WTC11 (cell line): ENCODE measurements around the gene ZSCAN16. TPM values are rescaled to one million over a fixed set of nuclear protein-coding genes. Genes with fewer than 3 reads are reported as not detected.

Experiments used
- ATAC-seq: fragments of 200-7000 bp; cut with Tn5 transposase; 2 replicates; pipeline ENCODE4 v1.10.0; 2021; ENCODE audit warnings: mild to moderate bottlenecking, moderate library complexity
- CTCF ChIA-PET: fragments of 300-600 bp; sonication (Branson Sonifier 250); formaldehyde crosslinking; loops from one replicate; lab custom pipeline; 2021; ENCODE audit warnings: antibody characterized with exemption; lab: Charles Lee
- POLR2A ChIA-PET: fragments of 350-600 bp; sonication (Branson Sonifier 250); formaldehyde crosslinking; loops from one replicate; lab custom pipeline; 2021; ENCODE audit warnings: antibody characterized with exemption; lab: Charles Lee
- DNase-seq: peaks from one replicate; pipeline ENCODE4 v3.0.0; 2021; ENCODE audit warnings: low spot score
- H3K27ac Mint-ChIP-seq: 2 replicates; pipeline ENCODE4 v1.8.0; 2021; ENCODE audit warnings: mixed read lengths
- H3K27me3 Mint-ChIP-seq: 2 replicates; pipeline ENCODE4 v1.8.0; 2021; ENCODE audit warnings: low read depth, mild to moderate bottlenecking, moderate library complexity, mixed read lengths
- H3K36me3 Mint-ChIP-seq: 2 replicates; pipeline ENCODE4 v1.8.0; 2021; ENCODE audit warnings: mixed read lengths
- H3K4me1 Mint-ChIP-seq: 2 replicates; pipeline ENCODE4 v1.8.0; 2022; ENCODE audit warnings: mixed read lengths
- H3K4me3 Mint-ChIP-seq: 2 replicates; pipeline ENCODE4 v1.8.0; 2021; ENCODE audit warnings: mild to moderate bottlenecking, moderate library complexity, mixed read lengths
- H3K9me3 Mint-ChIP-seq: 2 replicates; pipeline ENCODE4 v1.8.0; 2021; ENCODE audit warnings: mixed read lengths
- AFF4 ChIP-seq: sonication (generic); formaldehyde crosslinking; IDR thresholded peaks from 2 replicates; pipeline ENCODE4 v1.8.1; 2023; ENCODE audit warnings: mild to moderate bottlenecking, missing genetic modification reagents, borderline replicate concordance
- AR ChIP-seq: fragments of 250-450 bp; sonication (Bioruptor Pico); IDR thresholded peaks from 2 replicates; pipeline ENCODE4 v1.9.0; 2021; ENCODE audit warnings: mild to moderate bottlenecking
- E2F5 ChIP-seq: sonication (generic); formaldehyde crosslinking; IDR thresholded peaks from 2 replicates; pipeline ENCODE4 v1.8.1; 2022; ENCODE audit warnings: mild to moderate bottlenecking, moderate library complexity, missing genetic modification reagents
- ELF4 ChIP-seq: sonication (generic); formaldehyde crosslinking; IDR thresholded peaks from 2 replicates; pipeline ENCODE4 v1.8.1; 2022; ENCODE audit warnings: low read depth, mild to moderate bottlenecking, moderate library complexity, missing genetic modification reagents
- HMGXB4 ChIP-seq: sonication (generic); formaldehyde crosslinking; IDR thresholded peaks from 2 replicates; pipeline ENCODE4 v1.8.1; 2023; ENCODE audit warnings: mild to moderate bottlenecking, moderate library complexity, missing genetic modification reagents
- IRF2 ChIP-seq: sonication (generic); formaldehyde crosslinking; IDR thresholded peaks from 2 replicates; pipeline ENCODE4 v1.8.0; 2022; ENCODE audit warnings: low read depth, missing genetic modification reagents, borderline replicate concordance
- JAZF1 ChIP-seq: fragments of 250-450 bp; sonication (Bioruptor Pico); IDR thresholded peaks from 2 replicates; pipeline ENCODE4 v1.9.0; 2021; ENCODE audit warnings: moderate library complexity, mild to moderate bottlenecking, inconsistent platforms
- NFE2L1 ChIP-seq: sonication (generic); formaldehyde crosslinking; IDR thresholded peaks from 2 replicates; pipeline ENCODE4 v1.8.1; 2023; ENCODE audit warnings: missing genetic modification reagents
- NR1H2 ChIP-seq: sonication (generic); formaldehyde crosslinking; IDR thresholded peaks from 2 replicates; pipeline ENCODE4 v1.9.0; 2021; ENCODE audit warnings: mild to moderate bottlenecking, moderate library complexity, missing genetic modification reagents
- RORB ChIP-seq: fragments of 250-450 bp; sonication (Bioruptor Pico); IDR thresholded peaks from 2 replicates; pipeline ENCODE4 v1.9.0; 2021; ENCODE audit warnings: mild to moderate bottlenecking
- ZNF121 ChIP-seq: sonication (generic); formaldehyde crosslinking; IDR thresholded peaks from 2 replicates; pipeline ENCODE4 v1.8.0; 2023; ENCODE audit warnings: missing genetic modification reagents
- ZNF263 ChIP-seq: sonication (generic); formaldehyde crosslinking; IDR thresholded peaks from 2 replicates; pipeline ENCODE4 v1.8.1; 2022; ENCODE audit warnings: low read depth, mild to moderate bottlenecking, moderate library complexity, missing genetic modification reagents
- ZNF281 ChIP-seq: sonication (generic); formaldehyde crosslinking; IDR thresholded peaks from 2 replicates; pipeline ENCODE4 v1.8.0; 2023; ENCODE audit warnings: mild to moderate bottlenecking, missing genetic modification reagents
- ZNF396 ChIP-seq: fragments of 250-450 bp; sonication (Bioruptor Pico); IDR thresholded peaks from 2 replicates; pipeline ENCODE4 v1.8.0; 2021; ENCODE audit warnings: mild to moderate bottlenecking, moderate library complexity, borderline replicate concordance
- ZNF416 ChIP-seq: fragments of 250-450 bp; sonication (Bioruptor Pico); IDR thresholded peaks from 2 replicates; pipeline ENCODE4 v1.9.0; 2021; ENCODE audit warnings: mild to moderate bottlenecking, inconsistent platforms
- ZNF423 ChIP-seq: fragments of 250-450 bp; sonication (Bioruptor Pico); IDR thresholded peaks from 2 replicates; pipeline ENCODE4 v2.1.2; 2022; ENCODE audit warnings: mild to moderate bottlenecking, moderate library complexity
- ZSCAN18 ChIP-seq: fragments of 250-450 bp; sonication (Bioruptor Pico); IDR thresholded peaks from 2 replicates; pipeline ENCODE4 v2.1.2; 2022; ENCODE audit warnings: mild to moderate bottlenecking, moderate library complexity
- total RNA-seq: library from RNA; stranded (reverse); gene quantifications from 3 replicates; pipeline ENCODE4 v1.2.3, GENCODE V29; 2021

The ZSCAN16 gene
- total RNA-seq, 1 experiment from 2014 or later: 7.1 TPM

- no peaks in the 10 kb centered on the region for H3K9me3 Mint-ChIP-seq
- no peak overlapping the region for H3K27ac Mint-ChIP-seq
- H3K27me3 Mint-ChIP-seq: peaks cover 34% of the 10 kb centered on the region
- peaks cover 26% of the 10 kb centered on the region for H3K4me1 Mint-ChIP-seq
- H3K36me3 Mint-ChIP-seq: peaks cover 9% of the 10 kb centered on the region
- CTCF ChIA-PET: interaction anchor here (0.8 to 1.5 kb wide), 3 partner anchors 35 to 349 kb away, joined by 3 to 8 read pairs (median 6); no protein-coding TSS in a partner anchor
- peak overlapping the region; percentile 40 for H3K4me3 Mint-ChIP-seq
- no peak for TF ChIP-seq NFE2L1 (CRISPR knock-in tag)
- TF ChIP-seq ZSCAN18 (CRISPR knock-in tag): no peak
- no peak for TF ChIP-seq E2F5
- no peak for TF ChIP-seq ZNF423
- peak; percentile 44; the same call in 1 of the 2 replicates for TF ChIP-seq ZNF121
- TF ChIP-seq, all 79 proteins: peak for 1
- POLR2A ChIA-PET: no interaction called here
- DNase-seq (no peak), ATAC-seq (no peak)
These were observed 15.6 kb downstream of the ZSCAN16 start for GRCh38 chr6:28139860-28140543.

- ChIA-PET POLR2A (interaction anchor here (1.6 kb wide), 2 partner anchors 16 to 248 kb away, joined by 7 to 10 read pairs; partner anchors contain the start of gene ZSCAN16), CTCF (interaction anchor here (0.8 to 1.5 kb wide), 3 partner anchors 36 to 348 kb away, joined by 3 to 8 read pairs (median 6); no protein-coding TSS in a partner anchor)
- Mint-ChIP-seq H3K4me3 (peak overlapping the region; percentile 97), H3K27ac (no peak overlapping the region), H3K9me3 (no peaks in the 10 kb centered on the region), H3K27me3 (peaks cover 34% of the 10 kb centered on the region), H3K36me3 (peaks cover 15% of the 10 kb centered on the region), H3K4me1 (peaks cover 22% of the 10 kb centered on the region)
- no peak for DNase-seq
- ATAC-seq: no peak
- TF ChIP-seq JAZF1 (CRISPR knock-in tag): no peak
- TF ChIP-seq IRF2 (CRISPR knock-in tag): no peak
- no peak for TF ChIP-seq ZNF396 (CRISPR knock-in tag)
- TF ChIP-seq ZNF121: no peak
- no peak for TF ChIP-seq ELF4 (CRISPR knock-in tag)
- TF ChIP-seq HMGXB4 (CRISPR knock-in tag): no peak
- no peak for TF ChIP-seq NFE2L1 (CRISPR knock-in tag)
- TF ChIP-seq ZNF281 (CRISPR knock-in tag): no peak
- TF ChIP-seq ZNF263 (CRISPR knock-in tag): no peak
- no peak for TF ChIP-seq AR (CRISPR knock-in tag)
- no peak for TF ChIP-seq ZNF416 (CRISPR knock-in tag)
- no peak for TF ChIP-seq E2F5
- no peak for TF ChIP-seq AFF4 (CRISPR knock-in tag)
- no peak for TF ChIP-seq NR1H2 (CRISPR knock-in tag)
- no peak for TF ChIP-seq RORB (CRISPR knock-in tag)
These were observed 16.2 kb downstream of the ZSCAN16 start for GRCh38 chr6:28140616-28141015.
